HCT116 (cell line): Measurements from ENCODE around the gene CACNA1C.

Source experiments
- ATF3 ChIP-seq: IDR thresholded peaks from 2 replicates; pipeline ENCODE4 v1.6.1; 2012
- POLR2A ChIP-seq: IDR thresholded peaks from 2 replicates; pipeline ENCODE4 v1.7.0; 2011; ENCODE audit warnings: borderline replicate concordance; ENCODE audit not compliant: insufficient read depth, insufficient read length; ENCODE audit errors: extremely low read depth
- POLR2AphosphoS5 ChIP-seq: IDR thresholded peaks from 2 replicates; pipeline ENCODE4 v1.6.1; 2011; ENCODE audit warnings: mild to moderate bottlenecking, low read depth, low read length, moderate library complexity
- RAD21 ChIP-seq: IDR thresholded peaks from 2 replicates; pipeline ENCODE4 v1.6.1; 2012; ENCODE audit warnings: low read depth, mild to moderate bottlenecking
- SP1 ChIP-seq: IDR thresholded peaks from 2 replicates; pipeline ENCODE4 v1.6.1; 2012; ENCODE audit warnings: low read depth
- SRF ChIP-seq: IDR thresholded peaks from 2 replicates; pipeline ENCODE4 v1.6.1; 2012; ENCODE audit warnings: low read depth
- TF ChIP-seq, protein P1 (sequence below): IDR thresholded peaks from 2 replicates; pipeline ENCODE4 v1.6.1; 2012
- TF ChIP-seq, protein P2 (sequence below), 3 experiments: fragments of 200-600 bp in 1 of 3; sonication (generic) in 1 of 3; IDR thresholded peaks in 2 of 3; conservative IDR thresholded peaks in 1 of 3; 2 replicates each; pipeline ENCODE4 v1.5.1; 2012 to 2017; ENCODE audit warnings: low read depth in 2 of 3, low read length in 2 of 3, antibody characterized with exemption in 1 of 3, borderline replicate concordance in 1 of 3, control low read depth in 1 of 3, mild to moderate bottlenecking in 1 of 3, mixed read lengths in 1 of 3, mixed run types in 1 of 3, moderate library complexity in 1 of 3; ENCODE audit not compliant: insufficient read depth in 1 of 3
- TF ChIP-seq, protein P3 (sequence below): IDR thresholded peaks from 2 replicates; pipeline ENCODE4 v1.6.1; 2012; ENCODE audit warnings: low read depth

DNA sequence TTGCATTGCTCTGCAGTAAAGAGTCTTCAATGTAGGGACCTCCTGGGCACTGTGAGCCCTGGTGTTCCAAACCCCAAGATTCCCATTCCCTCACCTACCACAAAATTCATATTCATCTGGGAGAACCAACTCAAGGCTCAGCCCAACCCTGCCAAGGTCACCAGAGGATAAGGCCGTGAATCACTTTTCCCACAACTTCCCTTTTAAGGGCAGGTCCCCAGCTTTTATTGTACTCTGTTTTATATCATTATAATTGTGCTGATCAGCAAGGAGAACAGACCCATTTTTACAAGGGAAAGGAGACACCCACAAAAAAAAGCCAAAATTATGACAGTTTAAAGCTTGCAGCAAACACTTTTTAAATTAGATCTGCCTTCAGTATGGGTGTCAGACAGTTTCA is 379.0 kb downstream of the CACNA1C start:
- TF ChIP-seq, protein P1, sequence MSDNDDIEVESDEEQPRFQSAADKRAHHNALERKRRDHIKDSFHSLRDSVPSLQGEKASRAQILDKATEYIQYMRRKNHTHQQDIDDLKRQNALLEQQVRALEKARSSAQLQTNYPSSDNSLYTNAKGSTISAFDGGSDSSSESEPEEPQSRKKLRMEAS = no peak
- TF ChIP-seq, protein P2, sequence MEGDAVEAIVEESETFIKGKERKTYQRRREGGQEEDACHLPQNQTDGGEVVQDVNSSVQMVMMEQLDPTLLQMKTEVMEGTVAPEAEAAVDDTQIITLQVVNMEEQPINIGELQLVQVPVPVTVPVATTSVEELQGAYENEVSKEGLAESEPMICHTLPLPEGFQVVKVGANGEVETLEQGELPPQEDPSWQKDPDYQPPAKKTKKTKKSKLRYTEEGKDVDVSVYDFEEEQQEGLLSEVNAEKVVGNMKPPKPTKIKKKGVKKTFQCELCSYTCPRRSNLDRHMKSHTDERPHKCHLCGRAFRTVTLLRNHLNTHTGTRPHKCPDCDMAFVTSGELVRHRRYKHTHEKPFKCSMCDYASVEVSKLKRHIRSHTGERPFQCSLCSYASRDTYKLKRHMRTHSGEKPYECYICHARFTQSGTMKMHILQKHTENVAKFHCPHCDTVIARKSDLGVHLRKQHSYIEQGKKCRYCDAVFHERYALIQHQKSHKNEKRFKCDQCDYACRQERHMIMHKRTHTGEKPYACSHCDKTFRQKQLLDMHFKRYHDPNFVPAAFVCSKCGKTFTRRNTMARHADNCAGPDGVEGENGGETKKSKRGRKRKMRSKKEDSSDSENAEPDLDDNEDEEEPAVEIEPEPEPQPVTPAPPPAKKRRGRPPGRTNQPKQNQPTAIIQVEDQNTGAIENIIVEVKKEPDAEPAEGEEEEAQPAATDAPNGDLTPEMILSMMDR (IDR thresholded peaks at IDR 0.05 in 2 of 3, conservative IDR thresholded peaks at IDR 0.05 in 1 of 3; ENCODE audit: borderline replicate concordance in 1 of 3, insufficient read depth in 1 of 3, low read depth in 2 of 3, low read length in 2 of 3) = no peak
- no peak for TF ChIP-seq POLR2A
- TF ChIP-seq POLR2AphosphoS5 = no peak
- TF ChIP-seq SP1 = no peak
- TF ChIP-seq RAD21 = no peak
- no peak for TF ChIP-seq ATF3
- TF ChIP-seq, protein P3, sequence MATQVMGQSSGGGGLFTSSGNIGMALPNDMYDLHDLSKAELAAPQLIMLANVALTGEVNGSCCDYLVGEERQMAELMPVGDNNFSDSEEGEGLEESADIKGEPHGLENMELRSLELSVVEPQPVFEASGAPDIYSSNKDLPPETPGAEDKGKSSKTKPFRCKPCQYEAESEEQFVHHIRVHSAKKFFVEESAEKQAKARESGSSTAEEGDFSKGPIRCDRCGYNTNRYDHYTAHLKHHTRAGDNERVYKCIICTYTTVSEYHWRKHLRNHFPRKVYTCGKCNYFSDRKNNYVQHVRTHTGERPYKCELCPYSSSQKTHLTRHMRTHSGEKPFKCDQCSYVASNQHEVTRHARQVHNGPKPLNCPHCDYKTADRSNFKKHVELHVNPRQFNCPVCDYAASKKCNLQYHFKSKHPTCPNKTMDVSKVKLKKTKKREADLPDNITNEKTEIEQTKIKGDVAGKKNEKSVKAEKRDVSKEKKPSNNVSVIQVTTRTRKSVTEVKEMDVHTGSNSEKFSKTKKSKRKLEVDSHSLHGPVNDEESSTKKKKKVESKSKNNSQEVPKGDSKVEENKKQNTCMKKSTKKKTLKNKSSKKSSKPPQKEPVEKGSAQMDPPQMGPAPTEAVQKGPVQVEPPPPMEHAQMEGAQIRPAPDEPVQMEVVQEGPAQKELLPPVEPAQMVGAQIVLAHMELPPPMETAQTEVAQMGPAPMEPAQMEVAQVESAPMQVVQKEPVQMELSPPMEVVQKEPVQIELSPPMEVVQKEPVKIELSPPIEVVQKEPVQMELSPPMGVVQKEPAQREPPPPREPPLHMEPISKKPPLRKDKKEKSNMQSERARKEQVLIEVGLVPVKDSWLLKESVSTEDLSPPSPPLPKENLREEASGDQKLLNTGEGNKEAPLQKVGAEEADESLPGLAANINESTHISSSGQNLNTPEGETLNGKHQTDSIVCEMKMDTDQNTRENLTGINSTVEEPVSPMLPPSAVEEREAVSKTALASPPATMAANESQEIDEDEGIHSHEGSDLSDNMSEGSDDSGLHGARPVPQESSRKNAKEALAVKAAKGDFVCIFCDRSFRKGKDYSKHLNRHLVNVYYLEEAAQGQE = no peak
- no peak for TF ChIP-seq SRF
